ENCODE results near the gene EDNRB. TPM values are rescaled to one million over a fixed set of nuclear protein-coding genes. Genes with fewer than 3 reads are reported as not detected.
"Not testable (repeated sequence)": the region's sequence is repeated elsewhere in the genome, so short reads cannot be mapped to it uniquely, and the experiment has no call there.

EDNRB gene
- not detected for polyA plus RNA-seq

- Mint-ChIP-seq H3K27me3 (peaks cover 11% of the 10 kb centered on the region), H3K4me3 (peak within 1 kb of the TSS in 1 of 4 donors; percentile 13), H3K9me3 (peaks cover 0 to 2% (median 0%) of the 10 kb centered on the region in 3 donors), H3K27ac (peak within 1 kb of the TSS in 1 of 3 donors; percentile 60), H3K4me1 (peaks cover 0 to 4% (median 0%) of the 10 kb centered on the region in 3 donors), H3K36me3 (no peaks in the 10 kb centered on the region)
Measured at GRCh38 chr13:77918391-77919245, at the start of gene EDNRB. Gene EDNRB, minus strand, starts transcription at chr13:77918831. Its CDS starts 258 bp downstream, at chr13:77918573.

GRCh38 chr13:77966671-77967070, 48.0 kb upstream of the EDNRB start:
- Mint-ChIP-seq H3K36me3 (no peaks in the 10 kb centered on the region), H3K4me1 (no peaks in the 10 kb centered on the region), H3K27ac (no peak overlapping the region), H3K4me3 (no peak overlapping the region), H3K9me3 (peaks cover 0 to 8% (median 0%) of the 10 kb centered on the region in 3 donors), H3K27me3 (no peaks in the 10 kb centered on the region)

- no peaks in the 10 kb centered on the region for H3K4me1 Mint-ChIP-seq
- no peaks in the 10 kb centered on the region for H3K27me3 Mint-ChIP-seq
- no peak overlapping the region for H3K4me3 Mint-ChIP-seq
- H3K9me3 Mint-ChIP-seq = peaks cover 0 to 4% (median 0%) of the 10 kb centered on the region in 3 donors
- H3K27ac Mint-ChIP-seq = no peak overlapping the region
- H3K36me3 Mint-ChIP-seq = no peaks in the 10 kb centered on the region
Measured at GRCh38 chr13:77952737-77953136, 34.1 kb upstream of the EDNRB start.

- Mint-ChIP-seq H3K4me1 (no peaks in the 10 kb centered on the region), H3K36me3 (no peaks in the 10 kb centered on the region), H3K9me3 (peaks cover 0 to 4% (median 0%) of the 10 kb centered on the region in 3 donors), H3K4me3 (no peak overlapping the region), H3K27ac (no peak overlapping the region), H3K27me3 (no peaks in the 10 kb centered on the region)
Measured at GRCh38 chr13:77952276-77952675, 33.6 kb upstream of the EDNRB start.

GRCh38 chr13:77946522-77946921, 27.9 kb upstream of the EDNRB start:
- Mint-ChIP-seq H3K4me1 (no peaks in the 10 kb centered on the region), H3K4me3 (no peak overlapping the region), H3K9me3 (no peaks in the 10 kb centered on the region), H3K27me3 (no peaks in the 10 kb centered on the region), H3K36me3 (no peaks in the 10 kb centered on the region), H3K27ac (no peak overlapping the region)

- not testable (repeated sequence) for H3K27ac Mint-ChIP-seq, H3K36me3 Mint-ChIP-seq, H3K4me3 Mint-ChIP-seq, H3K27me3 Mint-ChIP-seq, H3K4me1 Mint-ChIP-seq, H3K9me3 Mint-ChIP-seq
Measured at GRCh38 chr13:77935063-77935462, 16.4 kb upstream of the EDNRB start.

- H3K9me3 Mint-ChIP-seq = no peaks in the 10 kb centered on the region
Measured at GRCh38 chr13:77930430-77930829, 11.8 kb upstream of the EDNRB start.

GRCh38 chr13:77928909-77929308, 10.3 kb upstream of the EDNRB start:
- no peak overlapping the region for H3K27ac Mint-ChIP-seq
- H3K4me1 Mint-ChIP-seq = no peaks in the 10 kb centered on the region
- H3K36me3 Mint-ChIP-seq = no peaks in the 10 kb centered on the region
- peaks cover 0 to 2% (median 2%) of the 10 kb centered on the region in 3 donors for H3K9me3 Mint-ChIP-seq
- no peak overlapping the region for H3K4me3 Mint-ChIP-seq
- peaks cover 6% of the 10 kb centered on the region for H3K27me3 Mint-ChIP-seq

More at GRCh38 chr13:77930430-77930829, 11.8 kb upstream of the EDNRB start:
- Mint-ChIP-seq H3K4me3 (no peak overlapping the region), H3K27ac (no peak overlapping the region), H3K36me3 (no peaks in the 10 kb centered on the region), H3K4me1 (no peaks in the 10 kb centered on the region), H3K27me3 (peaks cover 2% of the 10 kb centered on the region)

GRCh38 chr13:77925616-77926015, 7.0 kb upstream of the EDNRB start:
- H3K9me3 Mint-ChIP-seq = peaks cover 0 to 4% (median 2%) of the 10 kb centered on the region in 3 donors
- no peaks in the 10 kb centered on the region for H3K4me1 Mint-ChIP-seq
- H3K27me3 Mint-ChIP-seq = peaks cover 7% of the 10 kb centered on the region
- H3K27ac Mint-ChIP-seq = no peak overlapping the region
- H3K36me3 Mint-ChIP-seq = no peaks in the 10 kb centered on the region
- peak overlapping the region in 1 of 4 donors; percentile 58 for H3K4me3 Mint-ChIP-seq

GRCh38 chr13:77919921-77920294, 1.3 kb upstream of the EDNRB start:
- no peak overlapping the region for H3K27ac Mint-ChIP-seq
- H3K27me3 Mint-ChIP-seq = peaks cover 14% of the 10 kb centered on the region
- H3K36me3 Mint-ChIP-seq = no peaks in the 10 kb centered on the region
- H3K4me3 Mint-ChIP-seq = no peak overlapping the region
- peaks cover 0 to 4% (median 0%) of the 10 kb centered on the region in 3 donors for H3K4me1 Mint-ChIP-seq
- peaks cover 0 to 3% (median 2%) of the 10 kb centered on the region in 3 donors for H3K9me3 Mint-ChIP-seq

- no peaks in the 10 kb centered on the region for H3K36me3 Mint-ChIP-seq
- peaks cover 0 to 2% (median 0%) of the 10 kb centered on the region in 3 donors for H3K9me3 Mint-ChIP-seq
- no peak overlapping the region for H3K27ac Mint-ChIP-seq
- H3K27me3 Mint-ChIP-seq = peaks cover 11% of the 10 kb centered on the region
- peak overlapping the region in 1 of 4 donors; percentile 9 for H3K4me3 Mint-ChIP-seq
- peaks cover 0 to 4% (median 0%) of the 10 kb centered on the region in 3 donors for H3K4me1 Mint-ChIP-seq
Measured at GRCh38 chr13:77919246-77919920, 752 bp upstream of the EDNRB start.

- no peak overlapping the region for H3K27ac Mint-ChIP-seq
- H3K4me1 Mint-ChIP-seq = peaks cover 0 to 4% (median 0%) of the 10 kb centered on the region in 3 donors
- H3K9me3 Mint-ChIP-seq = peaks cover 0 to 2% (median 0%) of the 10 kb centered on the region in 3 donors
- H3K36me3 Mint-ChIP-seq = no peaks in the 10 kb centered on the region
- H3K4me3 Mint-ChIP-seq = no peak overlapping the region
- peaks cover 10% of the 10 kb centered on the region for H3K27me3 Mint-ChIP-seq
Measured at GRCh38 chr13:77916488-77916887, 2.1 kb downstream of the EDNRB start.

- H3K4me3 Mint-ChIP-seq = no peak overlapping the region
- H3K4me1 Mint-ChIP-seq = peaks cover 0 to 4% (median 0%) of the 10 kb centered on the region in 3 donors
- peaks cover 10% of the 10 kb centered on the region for H3K27me3 Mint-ChIP-seq
- H3K9me3 Mint-ChIP-seq = no peaks in the 10 kb centered on the region
- H3K27ac Mint-ChIP-seq = no peak overlapping the region
- H3K36me3 Mint-ChIP-seq = no peaks in the 10 kb centered on the region
Measured at GRCh38 chr13:77915686-77916085, 2.9 kb downstream of the EDNRB start.

- H3K4me3 Mint-ChIP-seq = no peak overlapping the region
- no peaks in the 10 kb centered on the region for H3K9me3 Mint-ChIP-seq
- H3K27me3 Mint-ChIP-seq = peaks cover 10% of the 10 kb centered on the region
- no peak overlapping the region for H3K27ac Mint-ChIP-seq
- no peaks in the 10 kb centered on the region for H3K36me3 Mint-ChIP-seq
- no peaks in the 10 kb centered on the region for H3K4me1 Mint-ChIP-seq
Measured at GRCh38 chr13:77913003-77913402, 5.6 kb downstream of the EDNRB start.

- Mint-ChIP-seq H3K36me3 (no peaks in the 10 kb centered on the region), H3K27ac (no peak overlapping the region), H3K4me1 (no peaks in the 10 kb centered on the region), H3K27me3 (peaks cover 4% of the 10 kb centered on the region), H3K4me3 (no peak overlapping the region), H3K9me3 (no peaks in the 10 kb centered on the region)
Measured at GRCh38 chr13:77911751-77912150, 6.9 kb downstream of the EDNRB start.

All from IgD-negative memory B cell (primary cell).